Right ventricle myocardium inferior (tissue), 1 donor: ENCODE results near the gene KIF1B. TPM values are rescaled to one million over a fixed set of nuclear protein-coding genes. Genes with fewer than 3 reads are reported as not detected.

Experiments
- ATAC-seq: fragments of 200-7000 bp; cut with Tn5 transposase; one replicate; pipeline ENCODE4 v1.9.1; 2020; ENCODE audit warnings: mild to moderate bottlenecking, moderate library complexity
- DNase-seq: peaks from one replicate; pipeline ENCODE4 v3.0.0; 2021; ENCODE audit errors: missing footprints
- intact Hi-C: fragments of 100-400 bp; cut with DNase I; formaldehyde crosslinking; loops from one replicate; pipeline ENCODE4 v1.11.0; 2022
- long read RNA-seq: library from polyadenylated mRNA; unstranded; transcript quantifications from one replicate; pipeline ENCODE4 v2.0.0, GENCODE V29; 2021
- total RNA-seq: library from RNA; stranded (reverse); fragmentation: NEBNext Ultra II Directional; extraction: Animal tissue kit (Norgen Biotek cat#: 25700); gene quantifications from one replicate; pipeline ENCODE4 v1.2.1, GENCODE V29; 2021
- donor health status: DM: no; HTN: yes; CAD: no; lungs with severe emphysema.

The KIF1B gene, protein sequence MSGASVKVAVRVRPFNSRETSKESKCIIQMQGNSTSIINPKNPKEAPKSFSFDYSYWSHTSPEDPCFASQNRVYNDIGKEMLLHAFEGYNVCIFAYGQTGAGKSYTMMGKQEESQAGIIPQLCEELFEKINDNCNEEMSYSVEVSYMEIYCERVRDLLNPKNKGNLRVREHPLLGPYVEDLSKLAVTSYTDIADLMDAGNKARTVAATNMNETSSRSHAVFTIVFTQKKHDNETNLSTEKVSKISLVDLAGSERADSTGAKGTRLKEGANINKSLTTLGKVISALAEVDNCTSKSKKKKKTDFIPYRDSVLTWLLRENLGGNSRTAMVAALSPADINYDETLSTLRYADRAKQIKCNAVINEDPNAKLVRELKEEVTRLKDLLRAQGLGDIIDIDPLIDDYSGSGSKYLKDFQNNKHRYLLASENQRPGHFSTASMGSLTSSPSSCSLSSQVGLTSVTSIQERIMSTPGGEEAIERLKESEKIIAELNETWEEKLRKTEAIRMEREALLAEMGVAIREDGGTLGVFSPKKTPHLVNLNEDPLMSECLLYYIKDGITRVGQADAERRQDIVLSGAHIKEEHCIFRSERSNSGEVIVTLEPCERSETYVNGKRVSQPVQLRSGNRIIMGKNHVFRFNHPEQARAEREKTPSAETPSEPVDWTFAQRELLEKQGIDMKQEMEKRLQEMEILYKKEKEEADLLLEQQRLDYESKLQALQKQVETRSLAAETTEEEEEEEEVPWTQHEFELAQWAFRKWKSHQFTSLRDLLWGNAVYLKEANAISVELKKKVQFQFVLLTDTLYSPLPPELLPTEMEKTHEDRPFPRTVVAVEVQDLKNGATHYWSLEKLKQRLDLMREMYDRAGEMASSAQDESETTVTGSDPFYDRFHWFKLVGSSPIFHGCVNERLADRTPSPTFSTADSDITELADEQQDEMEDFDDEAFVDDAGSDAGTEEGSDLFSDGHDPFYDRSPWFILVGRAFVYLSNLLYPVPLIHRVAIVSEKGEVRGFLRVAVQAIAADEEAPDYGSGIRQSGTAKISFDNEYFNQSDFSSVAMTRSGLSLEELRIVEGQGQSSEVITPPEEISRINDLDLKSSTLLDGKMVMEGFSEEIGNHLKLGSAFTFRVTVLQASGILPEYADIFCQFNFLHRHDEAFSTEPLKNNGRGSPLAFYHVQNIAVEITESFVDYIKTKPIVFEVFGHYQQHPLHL (N-terminal part only)
- total RNA-seq, result 70.0 TPM
- long read RNA-seq, full-length matches to known transcripts, result 6 of 46 reads
- long read RNA-seq, partial matches to known transcripts, result 3 of 46 reads
- long read RNA-seq, other reads (novel, unspliced or antisense), result 37 of 46 reads

DNA sequence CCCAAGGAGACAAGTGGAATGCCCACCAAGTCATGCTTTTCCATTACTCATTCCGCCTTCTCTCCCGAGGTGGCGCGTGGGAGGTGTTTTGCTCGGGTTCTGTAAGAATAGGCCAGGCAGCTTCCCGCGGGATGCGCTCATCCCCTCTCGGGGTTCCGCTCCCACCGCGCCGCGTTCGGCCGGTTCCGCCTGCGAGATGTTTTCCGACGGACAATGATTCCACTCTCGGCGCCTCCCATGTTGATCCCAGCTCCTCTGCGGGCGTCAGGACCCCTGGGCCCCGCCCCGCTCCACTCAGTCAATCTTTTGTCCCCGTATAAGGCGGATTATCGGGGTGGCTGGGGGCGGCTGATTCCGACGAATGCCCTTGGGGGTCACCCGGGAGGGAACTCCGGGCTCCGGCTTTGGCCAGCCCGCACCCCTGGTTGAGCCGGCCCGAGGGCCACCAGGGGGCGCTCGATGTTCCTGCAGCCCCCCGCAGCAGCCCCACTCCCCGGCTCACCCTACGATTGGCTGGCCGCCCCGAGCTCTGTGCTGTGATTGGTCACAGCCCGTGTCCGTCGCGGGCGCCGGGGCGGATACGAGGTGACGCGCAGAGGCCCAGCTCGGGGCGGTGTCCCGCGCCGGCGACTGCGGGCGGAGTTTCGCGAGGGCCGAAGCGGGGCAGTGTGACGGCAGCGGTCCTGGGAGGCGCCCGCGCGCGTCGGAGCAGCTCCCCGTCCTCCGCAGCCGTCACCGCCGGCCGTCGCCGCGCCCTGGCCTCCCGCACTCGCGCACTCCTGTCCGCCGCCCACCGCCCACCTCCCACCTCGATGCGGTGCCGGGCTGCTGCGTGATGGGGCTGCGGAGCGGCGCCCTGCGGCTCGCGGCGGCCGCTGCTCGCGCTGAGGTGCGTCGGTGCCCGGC, at the start of gene KIF1B:
TSS of gene KIF1B (plus strand) at position 666 of the 906 bp plus-strand sequence. CDS start 21,759 bp downstream, outside the sequence.
- intact Hi-C loops, result loop anchor here (1.0 to 5.0 kb wide), 5 partner anchors 47 to 219 kb away; no protein-coding TSS in a partner anchor
- DNase-seq, result peak; percentile 99
- ATAC-seq, result peak; percentile 99

DNA sequence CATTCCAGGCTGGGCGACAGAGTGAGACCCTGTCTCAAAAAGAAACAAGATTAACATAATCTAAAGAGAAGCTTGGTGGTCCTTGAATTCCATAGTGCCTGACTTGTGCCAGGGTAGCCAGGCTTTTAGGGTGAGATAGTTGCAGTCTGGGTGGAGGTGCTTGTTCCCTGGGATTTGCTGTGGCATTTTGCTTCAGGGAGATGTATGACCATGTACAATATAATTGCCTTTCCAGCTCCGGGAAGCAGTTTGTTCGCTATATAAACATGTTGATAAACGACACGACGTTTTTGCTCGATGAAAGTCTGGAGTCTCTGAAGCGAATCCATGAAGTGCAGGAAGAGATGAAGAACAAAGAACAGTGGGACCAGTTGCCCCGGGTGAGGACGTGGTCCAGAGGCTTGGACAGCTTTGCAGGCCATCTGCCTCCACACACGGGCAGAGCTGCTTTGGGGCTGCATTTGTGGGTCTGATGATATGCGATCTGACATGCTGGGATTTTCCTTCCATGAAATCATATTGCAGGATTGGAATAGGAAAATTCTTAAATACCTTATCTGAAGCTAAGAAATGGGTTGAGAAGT, 49.4 kb upstream of the KIF1B start:
- DNase-seq (no peak), ATAC-seq (no peak)
- intact Hi-C loops, result no loop called here

DNA sequence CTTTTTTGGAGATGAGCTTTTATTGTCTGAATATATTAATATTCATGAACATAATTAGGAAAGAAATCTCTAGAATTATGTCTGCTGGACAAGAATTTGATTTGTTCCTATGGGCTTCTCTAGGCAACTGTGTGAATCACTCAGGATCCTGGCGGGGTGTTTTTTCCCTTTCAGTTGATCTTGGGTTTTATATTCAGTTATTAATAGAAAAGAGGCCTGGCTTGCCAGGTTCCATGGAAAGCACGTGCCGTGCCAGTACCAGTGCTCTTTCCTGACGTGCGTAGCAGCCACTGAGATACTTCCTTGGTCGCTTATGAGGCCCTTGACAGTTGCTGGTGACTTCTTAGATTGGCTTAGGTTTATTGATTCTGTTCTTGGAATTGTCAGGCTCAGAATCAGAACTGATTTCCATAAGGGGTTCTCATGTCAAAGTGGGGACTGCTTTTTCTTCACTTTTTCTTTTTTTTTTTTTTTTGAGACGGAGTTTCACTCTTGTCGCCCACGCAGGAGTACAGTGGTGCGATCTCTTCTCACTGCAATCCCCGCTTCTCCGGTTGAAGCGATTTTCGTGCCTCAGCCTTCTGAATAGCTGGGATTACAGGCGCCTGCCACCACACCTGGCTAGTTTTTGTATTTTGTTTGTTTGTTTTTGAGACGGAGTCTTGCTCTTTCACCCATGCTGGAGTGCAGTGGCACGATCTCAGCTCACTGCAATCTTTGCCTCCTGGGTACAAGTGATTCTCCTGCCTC, 48.7 kb upstream of the KIF1B start:
- peak; percentile 79 for ATAC-seq
- intact Hi-C loops, result no loop called here
- DNase-seq, result no peak

DNA sequence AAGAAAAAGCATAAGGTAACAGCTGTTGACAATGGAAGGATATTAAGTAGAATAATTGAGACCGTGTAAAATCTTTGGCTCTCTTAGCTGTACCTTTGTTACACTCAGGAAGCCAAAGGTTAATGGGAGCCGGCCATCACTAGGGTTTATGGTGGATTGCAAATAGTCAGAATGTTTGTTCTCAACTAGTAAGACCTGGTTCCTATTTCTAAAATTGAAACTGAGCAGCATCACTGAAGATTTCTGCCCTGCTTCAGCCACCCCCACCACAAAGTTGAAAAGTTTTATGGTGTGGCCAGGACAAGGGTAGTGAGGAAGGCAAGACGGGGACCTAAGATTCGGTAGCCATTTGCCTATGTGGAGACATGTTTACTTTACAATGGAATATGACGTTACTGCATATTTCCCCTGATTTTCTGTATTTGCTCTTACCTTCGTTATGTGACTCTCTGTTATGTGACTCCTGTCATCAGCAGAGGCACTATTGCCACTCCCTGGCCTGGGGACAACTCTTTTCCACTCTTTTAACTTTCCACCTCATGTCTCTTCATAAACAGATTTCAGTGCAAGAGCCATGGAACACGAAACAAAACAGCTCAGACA, 41.4 kb upstream of the KIF1B start:
- DNase-seq (no peak), ATAC-seq (no peak)
- intact Hi-C loops, result no loop called here

DNA sequence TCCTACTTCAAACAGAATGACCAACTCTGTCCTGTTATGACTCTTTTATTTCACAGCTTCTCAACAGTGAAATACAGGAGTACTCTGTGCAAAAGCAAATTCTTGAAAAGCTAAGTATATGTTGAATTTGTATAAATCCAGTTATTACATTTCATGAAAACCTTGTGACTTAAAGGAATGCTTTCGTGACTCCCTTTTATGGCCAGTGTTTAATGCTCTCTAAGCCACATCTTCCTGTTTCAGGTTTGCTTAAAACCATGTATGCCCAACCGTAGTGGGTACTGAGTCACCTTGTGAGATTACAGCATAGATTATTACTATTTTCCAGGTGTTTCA, 40.2 kb upstream of the KIF1B start:
- intact Hi-C loops, result no loop called here

DNA sequence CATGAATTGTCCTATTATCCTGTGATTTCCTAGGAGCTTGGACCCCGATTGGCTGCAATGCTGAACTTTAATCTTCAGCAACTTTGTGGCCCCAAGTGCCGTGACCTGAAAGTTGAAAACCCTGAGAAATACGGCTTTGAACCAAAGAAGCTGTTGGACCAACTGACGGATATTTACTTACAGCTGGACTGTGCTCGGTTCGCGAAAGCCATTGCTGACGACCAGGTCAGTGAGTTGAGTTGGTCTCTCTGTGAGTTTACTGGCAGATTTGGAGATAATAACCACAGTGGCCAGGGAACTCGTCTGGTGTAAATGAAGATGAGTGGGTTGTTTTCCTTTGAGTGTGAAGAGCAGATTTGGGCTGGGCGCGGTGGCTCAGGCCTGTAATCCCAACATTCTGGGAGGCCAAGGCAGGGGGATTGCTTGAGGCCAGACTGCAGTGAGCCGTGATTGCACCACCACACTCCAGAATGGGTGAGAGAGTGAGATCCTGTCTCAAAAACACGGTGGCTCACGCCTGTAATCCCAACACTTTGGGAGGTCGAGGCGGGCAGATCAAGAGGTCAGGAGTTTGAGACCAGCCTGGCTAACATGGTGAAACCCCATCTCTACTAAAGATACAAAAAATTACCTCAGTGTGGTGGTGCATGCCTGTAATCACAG, 39.1 kb upstream of the KIF1B start:
- no peak for ATAC-seq
- no peak for DNase-seq
- intact Hi-C loops, result no loop called here

More for the DNA sequence above, 40.2 kb upstream of the KIF1B start:
- DNase-seq, result no peak
- ATAC-seq, result no peak

DNA sequence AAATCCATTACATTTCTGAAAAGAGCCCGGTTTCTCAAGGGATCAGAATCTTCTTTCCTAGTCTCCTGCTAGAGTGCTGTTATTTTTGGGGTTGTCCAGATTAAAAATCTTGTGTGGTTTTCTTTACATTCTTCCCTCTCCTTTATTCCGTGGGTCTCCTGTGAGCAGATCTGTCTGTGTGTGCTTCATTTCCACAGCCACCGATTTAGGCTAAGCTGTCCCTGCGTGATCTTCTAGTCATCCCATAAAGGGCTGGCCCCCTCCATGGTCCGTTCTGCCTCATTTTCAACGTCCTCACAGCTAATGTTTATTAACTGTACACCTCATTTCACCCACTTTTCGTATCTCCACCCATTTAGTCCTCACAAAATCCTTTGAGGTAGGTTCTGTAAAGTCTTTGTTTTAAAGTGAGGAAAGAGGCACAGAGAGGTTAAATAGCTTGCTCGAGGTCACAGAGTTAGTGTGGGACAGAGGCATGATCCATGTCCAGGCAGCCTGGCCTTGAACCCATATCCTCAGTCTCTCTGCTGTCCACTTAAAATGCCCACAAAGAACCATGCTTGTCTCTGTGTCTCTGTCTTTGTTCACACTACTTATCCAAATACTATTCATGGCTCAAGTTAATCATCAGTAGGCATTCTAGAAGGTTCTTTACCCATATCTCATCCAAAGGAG, 38.2 kb upstream of the KIF1B start:
- intact Hi-C loops, result no loop called here
- DNase-seq (no peak), ATAC-seq (no peak)

DNA sequence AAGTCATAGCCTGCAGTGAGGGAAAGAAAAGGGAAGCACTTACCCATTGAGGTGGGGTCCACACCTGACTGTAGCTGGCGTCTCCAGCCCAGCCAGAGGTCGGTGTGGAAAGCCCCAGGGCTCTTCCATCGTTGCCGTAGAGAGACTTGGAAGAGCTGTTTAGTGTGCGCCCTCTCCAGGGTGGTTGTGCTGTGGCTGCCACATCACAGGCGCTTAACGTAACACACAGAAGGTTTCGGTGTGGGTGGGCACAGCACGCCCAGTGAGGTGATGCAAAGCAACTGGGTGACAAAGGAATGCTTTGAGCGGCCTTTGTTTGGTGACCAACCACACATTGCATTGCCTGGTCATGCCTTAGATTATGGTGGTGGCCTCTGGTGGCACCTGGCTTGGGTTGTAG, 36.8 kb upstream of the KIF1B start:
- intact Hi-C loops, result no loop called here
- ATAC-seq (no peak), DNase-seq (no peak)

DNA sequence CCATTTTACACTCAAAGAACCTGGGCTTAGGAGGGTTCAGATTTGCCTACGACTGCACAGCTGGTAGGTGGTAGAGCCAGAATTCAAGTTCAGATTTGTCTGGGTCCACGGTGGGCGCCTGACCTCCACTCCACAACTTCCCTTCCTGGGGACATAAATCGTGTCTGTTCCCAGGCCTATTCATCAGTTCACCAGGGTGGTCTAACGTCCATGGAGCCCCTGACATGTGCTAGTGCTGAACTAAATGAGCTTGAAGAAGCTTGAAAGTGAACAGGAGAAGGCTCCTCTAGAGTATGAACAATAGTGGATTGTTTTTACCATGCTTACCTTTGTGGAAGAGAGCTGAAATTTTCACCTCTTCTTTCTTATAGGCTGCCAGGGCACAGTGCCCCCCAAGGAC, 32.5 kb upstream of the KIF1B start:
- intact Hi-C loops, result no loop called here
- DNase-seq, result no peak
- ATAC-seq, result no peak

DNA sequence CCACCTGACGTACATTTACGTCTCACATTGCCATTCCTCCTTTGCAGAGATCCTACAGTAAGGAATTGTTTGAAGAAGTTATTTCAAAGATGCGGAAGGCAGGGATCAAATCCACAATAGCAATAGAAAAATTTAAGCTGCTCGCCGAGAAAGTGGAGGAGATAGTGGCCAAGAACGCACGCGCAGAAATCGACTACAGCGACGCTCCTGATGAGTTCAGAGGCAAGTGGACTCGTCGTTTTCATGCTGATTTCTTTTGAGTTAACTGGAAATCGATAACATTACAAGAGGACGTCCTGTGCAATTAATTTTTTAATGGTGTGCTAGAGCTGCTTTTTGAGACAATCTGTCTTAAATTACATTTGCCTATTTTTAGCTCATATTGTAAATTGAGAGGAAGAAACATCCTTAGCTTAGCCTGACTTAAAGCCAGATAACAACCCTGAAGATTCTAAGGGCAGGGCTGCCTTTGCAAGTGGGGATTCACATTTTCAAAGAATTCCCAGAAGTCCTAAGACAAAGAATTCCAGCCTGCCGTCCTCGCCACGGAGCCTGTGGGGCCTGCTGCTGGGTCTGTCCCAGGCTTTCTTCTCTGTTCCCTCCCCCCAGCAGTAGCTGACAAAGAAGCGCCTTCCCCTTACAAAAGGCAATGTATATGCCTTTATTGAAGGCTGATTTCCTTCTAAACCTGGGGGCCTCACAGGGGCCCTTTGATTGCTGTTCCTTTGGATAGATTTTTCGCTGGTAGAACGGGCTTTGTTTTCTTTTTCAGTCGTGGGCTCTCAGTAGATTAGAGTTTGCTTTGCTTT, 31.6 kb upstream of the KIF1B start:
- DNase-seq, result no peak
- intact Hi-C loops, result no loop called here
- no peak for ATAC-seq

DNA sequence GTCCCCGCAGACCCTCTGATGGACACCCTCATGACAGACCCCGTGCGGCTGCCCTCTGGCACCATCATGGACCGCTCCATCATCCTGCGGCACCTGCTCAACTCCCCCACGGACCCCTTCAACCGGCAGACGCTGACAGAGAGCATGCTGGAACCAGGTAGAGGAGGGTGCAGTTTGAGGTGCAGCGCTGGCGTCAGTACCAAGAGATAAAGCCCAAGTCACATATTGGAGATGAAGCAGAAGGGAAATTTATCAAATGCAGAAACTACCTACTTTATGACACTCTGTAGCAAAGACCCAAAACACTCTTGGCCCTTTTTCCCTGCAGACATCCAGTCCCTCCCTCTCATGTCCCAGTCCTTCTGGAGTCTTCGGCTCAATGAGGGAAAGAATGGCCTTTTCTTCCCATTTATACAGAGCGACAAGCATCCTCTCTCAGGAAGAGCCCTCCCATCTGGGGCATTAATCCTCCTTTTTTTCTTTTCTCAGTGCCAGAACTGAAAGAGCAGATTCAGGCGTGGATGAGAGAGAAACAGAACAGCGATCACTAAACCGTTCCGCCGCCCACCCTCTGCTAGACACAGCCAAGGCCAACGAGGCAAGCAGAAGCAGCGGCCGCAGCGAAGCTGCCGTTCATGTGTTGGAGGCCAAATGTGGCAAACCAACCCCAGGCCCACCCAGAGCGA, 30.8 kb upstream of the KIF1B start:
- no peak for DNase-seq
- intact Hi-C loops, result no loop called here
- no peak for ATAC-seq

DNA sequence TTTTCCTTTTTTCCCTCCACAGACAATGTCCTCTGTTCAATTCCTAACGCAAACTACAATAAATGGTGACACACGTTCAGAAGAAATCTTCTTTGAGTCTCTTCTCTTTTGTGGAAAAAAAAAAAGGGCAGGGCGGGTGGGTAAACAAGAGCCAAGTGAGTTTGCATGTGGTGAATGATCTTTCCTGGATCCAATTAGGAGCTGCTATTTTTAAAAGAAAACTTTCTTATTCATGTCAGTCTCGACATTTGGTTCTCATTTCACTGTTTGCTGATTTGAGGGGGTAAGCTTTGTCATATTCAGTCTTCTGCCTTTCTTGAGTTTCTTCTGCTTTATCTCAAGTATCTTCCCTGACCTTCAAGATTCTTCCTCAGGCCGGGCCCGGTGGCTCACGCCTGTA, 29.2 kb upstream of the KIF1B start:
- ATAC-seq, result no peak
- DNase-seq, result no peak
- intact Hi-C loops, result no loop called here

DNA sequence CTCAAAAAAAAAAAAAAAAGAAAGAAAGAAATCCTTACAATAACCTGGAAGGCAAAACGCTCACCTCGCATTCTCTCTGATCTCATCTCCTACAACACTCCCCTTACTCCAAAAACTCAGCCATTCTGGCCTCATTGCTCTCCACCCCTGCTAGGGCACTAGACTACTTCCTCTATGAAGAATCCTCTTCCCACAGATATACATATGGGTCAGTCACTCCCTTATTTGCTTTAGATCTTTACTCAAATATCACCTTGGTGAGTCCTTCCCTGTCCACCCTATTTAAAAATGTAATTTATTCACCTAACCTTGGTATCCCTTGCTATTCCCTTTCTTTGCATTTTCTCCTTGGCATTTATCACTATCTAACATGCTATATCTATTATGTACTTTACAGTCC, 24.6 kb upstream of the KIF1B start:
- intact Hi-C loops, result no loop called here
- ATAC-seq (no peak), DNase-seq (no peak)

DNA sequence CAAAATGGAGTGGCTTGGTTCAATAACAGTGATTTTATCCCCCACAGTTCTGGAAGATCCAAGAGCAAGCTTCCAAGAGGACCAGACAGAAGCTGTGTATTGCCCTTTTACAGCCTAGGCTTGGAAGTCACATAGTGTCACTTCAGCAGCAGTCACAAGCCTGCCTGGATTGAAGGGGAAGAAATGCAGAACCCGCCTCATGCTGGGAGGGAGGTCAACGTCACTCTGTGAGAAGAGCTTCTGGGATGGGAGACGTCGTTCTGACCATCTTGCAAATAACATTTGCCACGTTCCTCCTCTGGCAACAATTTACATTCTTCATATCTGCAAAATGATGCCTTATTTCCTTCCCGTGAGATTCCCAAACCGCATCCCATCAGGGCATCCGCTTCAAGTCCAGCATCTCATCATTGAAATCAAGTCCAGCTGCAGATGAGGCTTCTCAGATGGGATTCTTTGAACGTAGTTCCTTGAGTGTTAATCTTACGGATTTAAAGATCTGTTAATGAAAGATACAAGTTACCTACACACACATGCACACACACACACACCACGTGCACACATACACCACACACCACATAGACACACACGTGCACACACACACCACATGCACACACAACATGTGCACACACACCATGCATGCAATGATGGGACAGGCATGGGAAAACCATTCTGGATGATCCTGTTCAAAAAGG, 23.9 kb upstream of the KIF1B start:
- no peak for ATAC-seq
- DNase-seq, result no peak
- intact Hi-C loops, result no loop called here
